CD4-positive, alpha-beta T cell treated with Interleukin-1 beta for 1 hour (primary cell): ENCODE data around the gene ATP6V0C.
A peak's percentile ranks its signal among the peaks of the same experiment; 100 is the strongest.

ENCODE experiments used
- DNase-seq, 2 donors: peaks; one replicate each; pipeline ENCODE4 v3.0.0-alpha.2; 2020 to 2022

ATP6V0C gene

GRCh38 chr16:2493605-2494004 lies 20.1 kb upstream of the ATP6V0C start:
- DNase-seq, result no peak

- no peak for DNase-seq
These were observed 19.1 kb upstream of the ATP6V0C start for GRCh38 chr16:2494616-2495015.

GRCh38 chr16:2495041-2495440 lies 18.7 kb upstream of the ATP6V0C start:
- DNase-seq, result no peak

- DNase-seq, result no peak
These were observed 17.3 kb upstream of the ATP6V0C start for GRCh38 chr16:2496223-2497115.

GRCh38 chr16:2497116-2497630 lies 16.6 kb upstream of the ATP6V0C start:
- DNase-seq, result no peak

- no peak for DNase-seq
These were observed 15.9 kb upstream of the ATP6V0C start for GRCh38 chr16:2497695-2498484.

GRCh38 chr16:2498531-2499253 lies 15.1 kb upstream of the ATP6V0C start:
- no peak for DNase-seq

- no peak for DNase-seq
These were observed 14.3 kb upstream of the ATP6V0C start for GRCh38 chr16:2499454-2499853.

- no peak for DNase-seq
These were observed 13.8 kb upstream of the ATP6V0C start for GRCh38 chr16:2499890-2500429.

- DNase-seq, result no peak
These were observed 13.3 kb upstream of the ATP6V0C start for GRCh38 chr16:2500430-2500917.

- DNase-seq, result peak; percentile 79 to 80
These were observed 12.6 kb upstream of the ATP6V0C start for GRCh38 chr16:2500918-2501750.

GRCh38 chr16:2501946-2502895 lies 11.5 kb upstream of the ATP6V0C start:
- no peak for DNase-seq

- no peak for DNase-seq
These were observed 8.1 kb upstream of the ATP6V0C start for GRCh38 chr16:2505695-2506094.

- peak in 1 of 2 donors; percentile 68 for DNase-seq
These were observed 6.6 kb upstream of the ATP6V0C start for GRCh38 chr16:2507052-2507659.

- peak in 1 of 2 donors; percentile 54 for DNase-seq
These were observed 6.1 kb upstream of the ATP6V0C start for GRCh38 chr16:2507665-2508064.

- no peak for DNase-seq
These were observed 4.9 kb upstream of the ATP6V0C start for GRCh38 chr16:2508722-2509400.

GRCh38 chr16:2511128-2511800 lies 2.5 kb upstream of the ATP6V0C start:
- DNase-seq, result no peak

GRCh38 chr16:2511996-2512734 lies 1.6 kb upstream of the ATP6V0C start:
- no peak for DNase-seq
